Tibial nerve (tissue), 4 donors: ENCODE data around the gene TOM1L1.

Experiments
- CTCF ChIP-seq, 5 experiments: fragments of 200-600 bp in 3 of 5; fragments of 450-650 bp in 2 of 5; sonication (generic) in 3 of 5; IDR thresholded peaks; one replicate each; pipeline ENCODE4 v1.5.1; 2016 to 2019; ENCODE audit warnings: antibody characterized with exemption in 5 of 5, mild to moderate bottlenecking in 3 of 5, moderate library complexity in 2 of 5
- EP300 ChIP-seq, 2 donors: sonication (generic); formaldehyde crosslinking; IDR thresholded peaks; one replicate each; pipeline ENCODE4 v1.6.1; 2017; ENCODE audit warnings: antibody characterized with exemption in 2 of 2, mild to moderate bottlenecking in 1 of 2
- POLR2A ChIP-seq, 2 donors: fragments of 450-650 bp; IDR thresholded peaks; one replicate each; pipeline ENCODE4 v1.6.1; 2017; ENCODE audit warnings: antibody characterized with exemption in 2 of 2, mild to moderate bottlenecking in 2 of 2, moderate library complexity in 2 of 2

- TF ChIP-seq CTCF (IDR thresholded peaks at IDR 0.05): no peak
- TF ChIP-seq POLR2A (IDR thresholded peaks at IDR 0.05): no peak
- TF ChIP-seq EP300 (IDR thresholded peaks at IDR 0.05): no peak
These were observed 39.8 kb upstream of the TOM1L1 start for GRCh38 chr17:54860617-54861470.
